ENCODE results near the gene HEMGN.

HEMGN gene

DNA sequence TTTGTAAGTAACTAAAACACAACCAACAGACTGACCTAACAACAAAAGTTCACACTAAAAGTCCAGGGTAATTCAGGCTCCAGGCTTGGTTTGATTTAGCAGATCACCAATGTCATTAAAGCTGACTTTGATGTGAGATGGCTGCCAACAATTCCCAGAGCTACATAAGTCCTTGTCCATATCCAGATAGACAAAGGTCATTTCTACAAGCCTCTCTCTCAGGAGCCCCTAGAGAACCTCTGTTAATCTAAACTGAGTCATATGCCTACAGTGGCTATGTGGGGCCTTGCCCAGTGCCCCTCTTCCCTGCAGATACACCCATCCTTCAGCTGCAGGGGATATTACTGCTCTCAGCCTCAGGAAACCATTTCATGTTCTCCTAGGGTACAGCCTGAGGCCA is 26.9 kb upstream of the HEMGN start:
- no peaks in the 10 kb centered on the region for H3K9me2 ChIP-seq (replicated peaks; ENCODE audit: insufficient read depth, low read length)
- no peak overlapping the region for H3K4me3 ChIP-seq (ENCODE audit: low read length)
- no peak overlapping the region for H2AFZ ChIP-seq (ENCODE audit: low read length)
- no peak for DNase-seq
- no peaks in the 10 kb centered on the region for H3K9me3 ChIP-seq (replicated peaks; ENCODE audit: insufficient read depth, low read length)
- H3K36me3 ChIP-seq (replicated peaks; ENCODE audit: insufficient read depth, low read length): no peaks in the 10 kb centered on the region
- no peaks in the 10 kb centered on the region for H3K4me1 ChIP-seq (ENCODE audit: low read length)
- H3F3A ChIP-seq (ENCODE audit: insufficient read depth, low read length): no peaks in the 10 kb centered on the region
- H3K79me2 ChIP-seq (ENCODE audit: low read length): no peaks in the 10 kb centered on the region
- no peaks in the 10 kb centered on the region for H3K27me3 ChIP-seq (replicated peaks; ENCODE audit: insufficient read depth, low read length)
- H4K20me1 ChIP-seq (ENCODE audit: insufficient read depth, low read length): no peaks in the 10 kb centered on the region
- H3K4me2 ChIP-seq (ENCODE audit: low read depth, low read length): no peak overlapping the region
- no peak overlapping the region for H3K9ac ChIP-seq (ENCODE audit: low read length)
- TF ChIP-seq, protein P1, sequence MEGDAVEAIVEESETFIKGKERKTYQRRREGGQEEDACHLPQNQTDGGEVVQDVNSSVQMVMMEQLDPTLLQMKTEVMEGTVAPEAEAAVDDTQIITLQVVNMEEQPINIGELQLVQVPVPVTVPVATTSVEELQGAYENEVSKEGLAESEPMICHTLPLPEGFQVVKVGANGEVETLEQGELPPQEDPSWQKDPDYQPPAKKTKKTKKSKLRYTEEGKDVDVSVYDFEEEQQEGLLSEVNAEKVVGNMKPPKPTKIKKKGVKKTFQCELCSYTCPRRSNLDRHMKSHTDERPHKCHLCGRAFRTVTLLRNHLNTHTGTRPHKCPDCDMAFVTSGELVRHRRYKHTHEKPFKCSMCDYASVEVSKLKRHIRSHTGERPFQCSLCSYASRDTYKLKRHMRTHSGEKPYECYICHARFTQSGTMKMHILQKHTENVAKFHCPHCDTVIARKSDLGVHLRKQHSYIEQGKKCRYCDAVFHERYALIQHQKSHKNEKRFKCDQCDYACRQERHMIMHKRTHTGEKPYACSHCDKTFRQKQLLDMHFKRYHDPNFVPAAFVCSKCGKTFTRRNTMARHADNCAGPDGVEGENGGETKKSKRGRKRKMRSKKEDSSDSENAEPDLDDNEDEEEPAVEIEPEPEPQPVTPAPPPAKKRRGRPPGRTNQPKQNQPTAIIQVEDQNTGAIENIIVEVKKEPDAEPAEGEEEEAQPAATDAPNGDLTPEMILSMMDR (IDR thresholded peaks at IDR 0.05; ENCODE audit: low read length): no peak
- TF ChIP-seq EZH2 (optimal IDR thresholded peaks at IDR 0.05; ENCODE audit: low read depth, low read length) (no peak), EZH2phosphoT487 (IDR thresholded peaks at IDR 0.05; ENCODE audit: low read length) (no peak)
- H3K27ac ChIP-seq (ENCODE audit: low read length): no peak overlapping the region

DNA sequence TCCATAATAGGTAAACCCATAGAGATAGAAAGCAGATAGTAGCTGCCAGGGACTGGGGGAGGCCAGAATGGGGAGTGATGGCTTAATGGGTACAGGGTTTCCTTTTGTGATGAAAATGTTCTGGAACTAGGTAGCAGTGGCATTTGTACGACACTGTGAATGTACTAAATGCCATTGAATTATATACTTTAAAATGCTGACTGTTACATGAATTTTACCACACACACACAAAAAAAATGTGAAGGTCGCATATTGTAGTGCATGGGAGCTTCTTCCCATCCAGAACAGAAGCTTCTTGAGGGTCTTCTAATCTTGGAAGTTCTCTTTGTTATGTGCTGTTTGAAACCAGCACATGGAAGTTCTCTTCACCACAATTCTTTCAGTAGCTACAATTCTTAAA is 25.3 kb upstream of the HEMGN start:
- H3K4me3 ChIP-seq (ENCODE audit: low read length): no peak overlapping the region
- H4K20me1 ChIP-seq (ENCODE audit: insufficient read depth, low read length): no peaks in the 10 kb centered on the region
- H3K36me3 ChIP-seq (replicated peaks; ENCODE audit: insufficient read depth, low read length): no peaks in the 10 kb centered on the region
- H2AFZ ChIP-seq (ENCODE audit: low read length): no peak overlapping the region
- no peaks in the 10 kb centered on the region for H3K4me1 ChIP-seq (ENCODE audit: low read length)
- TF ChIP-seq, protein P1 (IDR thresholded peaks at IDR 0.05; ENCODE audit: low read length): no peak
- TF ChIP-seq EZH2phosphoT487 (IDR thresholded peaks at IDR 0.05; ENCODE audit: low read length): no peak
- no peak for TF ChIP-seq EZH2 (optimal IDR thresholded peaks at IDR 0.05; ENCODE audit: low read depth, low read length)
- no peaks in the 10 kb centered on the region for H3F3A ChIP-seq (ENCODE audit: insufficient read depth, low read length)
- no peaks in the 10 kb centered on the region for H3K9me3 ChIP-seq (replicated peaks; ENCODE audit: insufficient read depth, low read length)
- no peak overlapping the region for H3K4me2 ChIP-seq (ENCODE audit: low read depth, low read length)
- H3K9me2 ChIP-seq (replicated peaks; ENCODE audit: insufficient read depth, low read length): no peaks in the 10 kb centered on the region
- H3K79me2 ChIP-seq (ENCODE audit: low read length): no peaks in the 10 kb centered on the region
- no peak overlapping the region for H3K9ac ChIP-seq (ENCODE audit: low read length)
- no peak for DNase-seq
- no peak overlapping the region for H3K27ac ChIP-seq (ENCODE audit: low read length)
- no peaks in the 10 kb centered on the region for H3K27me3 ChIP-seq (replicated peaks; ENCODE audit: insufficient read depth, low read length)

DNA sequence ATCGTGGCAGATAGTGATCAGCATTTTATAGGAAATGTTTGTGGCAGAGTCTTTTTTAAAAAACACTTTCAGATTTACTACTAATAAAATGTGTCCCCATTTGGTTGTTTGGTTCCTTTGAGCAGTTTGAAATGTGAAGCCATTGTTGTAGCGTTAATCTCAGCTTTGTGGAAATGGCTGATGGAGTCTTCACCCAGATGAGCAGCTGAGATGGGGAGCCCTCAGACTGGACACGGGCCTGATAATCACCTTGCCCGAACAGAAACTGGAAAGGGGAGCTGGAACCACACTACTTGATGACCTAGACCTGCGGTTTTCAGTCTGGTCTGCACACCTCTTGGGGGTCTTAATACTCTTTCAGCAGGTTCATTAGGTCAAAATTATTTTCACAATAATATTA is 24.6 kb upstream of the HEMGN start:
- Histone ChIP-seq H3K79me2 (ENCODE audit: low read length) (no peaks in the 10 kb centered on the region), H3K27ac (ENCODE audit: low read length) (no peak overlapping the region), H3K9me2 (replicated peaks; ENCODE audit: insufficient read depth, low read length) (no peaks in the 10 kb centered on the region), H3K36me3 (replicated peaks; ENCODE audit: insufficient read depth, low read length) (no peaks in the 10 kb centered on the region), H3F3A (ENCODE audit: insufficient read depth, low read length) (no peaks in the 10 kb centered on the region), H2AFZ (ENCODE audit: low read length) (no peak overlapping the region), H3K27me3 (replicated peaks; ENCODE audit: insufficient read depth, low read length) (no peaks in the 10 kb centered on the region), H3K4me1 (ENCODE audit: low read length) (no peaks in the 10 kb centered on the region), H3K9me3 (replicated peaks; ENCODE audit: insufficient read depth, low read length) (no peaks in the 10 kb centered on the region), H3K9ac (ENCODE audit: low read length) (no peak overlapping the region), H3K4me2 (ENCODE audit: low read depth, low read length) (0 out of 2 replicates have a peak overlapping the region, but pooled peaks have one; percentile 13), H3K4me3 (ENCODE audit: low read length) (no peak overlapping the region), H4K20me1 (ENCODE audit: insufficient read depth, low read length) (no peaks in the 10 kb centered on the region)
- no peak for DNase-seq
- TF ChIP-seq, protein P1 (IDR thresholded peaks at IDR 0.05; ENCODE audit: low read length): no peak
- no peak for TF ChIP-seq EZH2 (optimal IDR thresholded peaks at IDR 0.05; ENCODE audit: low read depth, low read length)
- no peak for TF ChIP-seq EZH2phosphoT487 (IDR thresholded peaks at IDR 0.05; ENCODE audit: low read length)
